GM10266 (cell line): ENCODE data around the gene VIM.

Experiments used
- DNase-seq: peaks from one replicate; pipeline ENCODE4 v3.0.0; 2012; ENCODE audit errors: extremely low spot score
- TF ChIP-seq, protein P1 (sequence below): IDR thresholded peaks from 2 replicates; pipeline ENCODE4 v1.5.1; 2012; ENCODE audit warnings: mild to moderate bottlenecking, low read depth; ENCODE audit not compliant: control insufficient read depth, insufficient read depth; ENCODE audit errors: missing control alignments

The VIM gene

DNA sequence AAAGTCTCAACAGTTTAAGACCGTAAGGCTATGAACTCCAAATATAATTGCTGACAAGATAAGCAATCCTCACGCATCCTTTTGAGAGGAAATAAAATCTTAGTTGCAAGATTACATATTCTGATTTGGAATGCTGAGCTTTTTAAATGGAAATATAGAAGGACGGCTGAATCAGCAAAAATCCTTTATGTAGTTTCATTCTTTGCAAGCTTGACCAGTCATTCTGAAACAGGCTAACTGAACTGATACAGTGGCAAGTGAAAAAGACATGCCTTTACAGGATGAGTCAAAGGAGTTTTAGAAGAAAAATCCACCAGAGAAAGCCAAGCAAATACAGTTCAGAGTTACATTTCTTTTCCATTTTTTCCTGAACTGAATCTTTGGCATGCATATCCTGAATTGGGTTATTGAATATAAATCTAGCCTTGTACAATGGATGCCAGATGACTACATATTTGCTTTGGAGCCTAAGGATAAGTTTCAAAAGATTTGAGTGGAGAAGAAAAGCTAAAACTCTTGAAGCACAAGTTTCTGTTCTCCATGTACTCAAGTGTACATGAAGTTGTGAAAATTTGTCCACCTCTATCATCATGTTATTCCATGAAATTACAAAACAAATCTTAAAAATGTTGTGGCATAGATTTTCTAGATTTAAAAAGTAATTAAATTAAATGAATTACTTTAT, 4.4 kb downstream of the VIM start:
- TF ChIP-seq, protein P1, sequence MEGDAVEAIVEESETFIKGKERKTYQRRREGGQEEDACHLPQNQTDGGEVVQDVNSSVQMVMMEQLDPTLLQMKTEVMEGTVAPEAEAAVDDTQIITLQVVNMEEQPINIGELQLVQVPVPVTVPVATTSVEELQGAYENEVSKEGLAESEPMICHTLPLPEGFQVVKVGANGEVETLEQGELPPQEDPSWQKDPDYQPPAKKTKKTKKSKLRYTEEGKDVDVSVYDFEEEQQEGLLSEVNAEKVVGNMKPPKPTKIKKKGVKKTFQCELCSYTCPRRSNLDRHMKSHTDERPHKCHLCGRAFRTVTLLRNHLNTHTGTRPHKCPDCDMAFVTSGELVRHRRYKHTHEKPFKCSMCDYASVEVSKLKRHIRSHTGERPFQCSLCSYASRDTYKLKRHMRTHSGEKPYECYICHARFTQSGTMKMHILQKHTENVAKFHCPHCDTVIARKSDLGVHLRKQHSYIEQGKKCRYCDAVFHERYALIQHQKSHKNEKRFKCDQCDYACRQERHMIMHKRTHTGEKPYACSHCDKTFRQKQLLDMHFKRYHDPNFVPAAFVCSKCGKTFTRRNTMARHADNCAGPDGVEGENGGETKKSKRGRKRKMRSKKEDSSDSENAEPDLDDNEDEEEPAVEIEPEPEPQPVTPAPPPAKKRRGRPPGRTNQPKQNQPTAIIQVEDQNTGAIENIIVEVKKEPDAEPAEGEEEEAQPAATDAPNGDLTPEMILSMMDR, result no peak
- peak; percentile 33 for DNase-seq

DNA sequence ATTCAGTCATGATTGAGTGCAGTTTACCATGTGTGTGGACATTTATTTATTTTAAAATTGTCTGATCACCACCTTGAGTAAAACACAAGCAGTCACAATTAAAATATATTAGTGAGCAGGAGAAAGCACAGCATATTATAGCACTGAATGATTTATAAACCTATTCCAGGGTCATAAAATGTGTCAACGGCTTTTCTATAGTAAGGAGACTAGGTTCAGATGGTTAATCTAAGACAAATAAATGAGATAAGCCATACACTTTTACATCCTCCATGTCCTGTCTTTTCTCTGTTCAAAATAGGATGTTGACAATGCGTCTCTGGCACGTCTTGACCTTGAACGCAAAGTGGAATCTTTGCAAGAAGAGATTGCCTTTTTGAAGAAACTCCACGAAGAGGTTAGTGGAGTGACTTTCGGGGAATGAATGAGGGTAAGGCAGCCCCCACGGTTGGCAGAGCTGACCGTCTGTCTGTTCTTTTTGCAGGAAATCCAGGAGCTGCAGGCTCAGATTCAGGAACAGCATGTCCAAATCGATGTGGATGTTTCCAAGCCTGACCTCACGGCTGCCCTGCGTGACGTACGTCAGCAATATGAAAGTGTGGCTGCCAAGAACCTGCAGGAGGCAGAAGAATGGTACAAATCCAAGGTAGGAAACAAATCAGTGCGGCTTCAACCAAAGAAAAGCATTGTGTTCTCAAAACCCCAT, 5.4 kb downstream of the VIM start:
- DNase-seq, result no peak
- TF ChIP-seq, protein P1, result no peak

DNA sequence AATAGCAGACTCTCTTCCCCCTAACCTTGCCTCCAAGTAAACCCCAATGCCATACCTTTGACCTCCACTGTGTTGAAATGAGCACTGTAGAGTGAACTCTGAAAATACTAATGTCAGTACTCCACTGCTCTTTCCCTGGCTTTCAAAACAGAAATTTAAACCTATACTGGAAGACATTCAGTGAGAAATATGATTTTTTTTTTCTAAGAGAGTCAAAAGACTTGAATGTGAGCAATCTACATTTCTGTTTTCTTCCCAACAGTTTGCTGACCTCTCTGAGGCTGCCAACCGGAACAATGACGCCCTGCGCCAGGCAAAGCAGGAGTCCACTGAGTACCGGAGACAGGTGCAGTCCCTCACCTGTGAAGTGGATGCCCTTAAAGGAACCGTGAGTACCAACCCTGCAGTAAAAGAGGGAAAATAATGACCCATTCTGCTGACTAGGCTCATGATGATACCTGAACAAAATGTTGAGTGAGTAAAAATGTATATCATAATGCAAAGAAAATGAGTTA, 6.4 kb downstream of the VIM start:
- no peak for DNase-seq
- TF ChIP-seq, protein P1, result no peak

DNA sequence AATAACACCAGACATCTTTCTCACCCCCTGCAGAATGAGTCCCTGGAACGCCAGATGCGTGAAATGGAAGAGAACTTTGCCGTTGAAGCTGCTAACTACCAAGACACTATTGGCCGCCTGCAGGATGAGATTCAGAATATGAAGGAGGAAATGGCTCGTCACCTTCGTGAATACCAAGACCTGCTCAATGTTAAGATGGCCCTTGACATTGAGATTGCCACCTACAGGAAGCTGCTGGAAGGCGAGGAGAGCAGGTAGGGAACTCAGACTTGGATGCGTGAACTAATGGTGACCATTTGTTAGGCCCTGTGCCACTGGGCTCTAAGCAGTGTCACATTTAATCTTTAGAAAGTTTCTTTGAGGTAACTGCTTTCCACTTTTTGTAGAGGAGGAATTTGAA, 7.1 kb downstream of the VIM start:
- no peak for DNase-seq
- TF ChIP-seq, protein P1, result no peak

DNA sequence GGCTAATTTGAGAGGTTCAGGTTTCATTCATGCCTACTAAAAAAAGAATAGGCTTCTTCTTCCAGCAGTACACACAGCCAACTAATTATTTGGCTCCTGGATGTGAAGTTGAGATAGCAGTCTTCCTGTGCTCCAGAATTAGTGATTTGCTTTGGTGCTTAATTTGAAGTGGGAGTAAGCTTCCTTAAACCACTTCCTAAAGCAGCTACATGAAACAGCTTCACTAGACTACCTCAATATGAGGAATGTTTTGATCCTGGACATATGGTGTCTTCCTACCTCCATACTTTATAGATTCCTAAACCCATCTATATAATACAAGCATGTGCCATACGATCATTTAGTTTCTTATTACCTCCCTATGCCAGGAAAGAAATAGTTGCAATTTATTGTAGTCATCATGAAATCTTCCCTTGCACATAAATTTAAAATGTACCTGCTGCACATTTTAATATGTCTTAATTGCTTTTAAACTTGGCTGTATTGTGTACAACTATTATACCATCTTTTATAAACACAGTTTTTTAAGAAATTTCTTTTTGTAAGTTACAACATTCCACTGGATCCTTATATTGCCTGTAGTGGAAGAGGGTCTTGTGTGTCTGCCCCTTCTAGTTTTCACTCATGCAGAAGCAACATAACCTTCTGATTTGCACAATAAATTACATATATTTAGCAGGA, 8.6 kb downstream of the VIM start:
- DNase-seq, result no peak
- TF ChIP-seq, protein P1, result no peak

DNA sequence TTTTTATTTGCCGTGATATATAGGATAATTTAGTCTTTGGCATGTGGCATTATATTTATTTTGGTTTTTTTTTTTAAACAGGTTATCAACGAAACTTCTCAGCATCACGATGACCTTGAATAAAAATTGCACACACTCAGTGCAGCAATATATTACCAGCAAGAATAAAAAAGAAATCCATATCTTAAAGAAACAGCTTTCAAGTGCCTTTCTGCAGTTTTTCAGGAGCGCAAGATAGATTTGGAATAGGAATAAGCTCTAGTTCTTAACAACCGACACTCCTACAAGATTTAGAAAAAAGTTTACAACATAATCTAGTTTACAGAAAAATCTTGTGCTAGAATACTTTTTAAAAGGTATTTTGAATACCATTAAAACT, 9.1 kb downstream of the VIM start:
- TF ChIP-seq, protein P1, result no peak
- no peak for DNase-seq
